KG1 (cell line): ENCODE results near the gene TMEM178A.
"Not testable (repeated sequence)": the region's sequence is repeated elsewhere in the genome, so short reads cannot be mapped to it uniquely, and the experiment has no call there.

Experiments
- DNase-seq: peaks from one replicate; lab custom pipeline; 2025; lab: John Stamatoyannopoulos, UW

TMEM178A gene

GRCh38 chr2:39715822-39716221 is 50.1 kb downstream of the TMEM178A start:
- no peak for DNase-seq

- DNase-seq: no peak
These were observed 51.4 kb downstream of the TMEM178A start for GRCh38 chr2:39717067-39717466.

- no peak for DNase-seq
These were observed 52.8 kb downstream of the TMEM178A start for GRCh38 chr2:39718483-39718882.

- DNase-seq: no peak
These were observed 53.6 kb downstream of the TMEM178A start for GRCh38 chr2:39719317-39719716.

GRCh38 chr2:39720970-39721369 is 55.3 kb downstream of the TMEM178A start:
- no peak for DNase-seq

GRCh38 chr2:39723497-39723896 is 57.8 kb downstream of the TMEM178A start:
- DNase-seq: no peak

GRCh38 chr2:39723946-39724827 is 58.5 kb downstream of the TMEM178A start:
- no peak for DNase-seq

GRCh38 chr2:39724828-39725144 is 59.1 kb downstream of the TMEM178A start:
- no peak for DNase-seq

- DNase-seq: no peak
These were observed 59.7 kb downstream of the TMEM178A start for GRCh38 chr2:39725401-39725800.

GRCh38 chr2:39728085-39728484 is 62.4 kb downstream of the TMEM178A start:
- not testable (repeated sequence) for DNase-seq

GRCh38 chr2:39728941-39729351 is 63.2 kb downstream of the TMEM178A start:
- DNase-seq: no peak

- DNase-seq: no peak
These were observed 64.6 kb downstream of the TMEM178A start for GRCh38 chr2:39730276-39730675.

- DNase-seq: no peak
These were observed 65.1 kb downstream of the TMEM178A start for GRCh38 chr2:39730685-39731302.

GRCh38 chr2:39731546-39731945 is 65.8 kb downstream of the TMEM178A start:
- DNase-seq: no peak

GRCh38 chr2:39732482-39732881 is 66.8 kb downstream of the TMEM178A start:
- no peak for DNase-seq

GRCh38 chr2:39733070-39733674 is 67.5 kb downstream of the TMEM178A start:
- DNase-seq: no peak

- DNase-seq: no peak
These were observed 68.7 kb downstream of the TMEM178A start for GRCh38 chr2:39734445-39734844.

- no peak for DNase-seq
These were observed 69.9 kb downstream of the TMEM178A start for GRCh38 chr2:39735648-39736047.

GRCh38 chr2:39736640-39737039 is 70.9 kb downstream of the TMEM178A start:
- no peak for DNase-seq

GRCh38 chr2:39737661-39738060 is 71.9 kb downstream of the TMEM178A start:
- no peak for DNase-seq

- DNase-seq: no peak
These were observed 73.2 kb downstream of the TMEM178A start for GRCh38 chr2:39738936-39739335.

- no peak for DNase-seq
These were observed 73.7 kb downstream of the TMEM178A start for GRCh38 chr2:39739386-39739785.

- DNase-seq: no peak
These were observed 76.2 kb downstream of the TMEM178A start for GRCh38 chr2:39741871-39742270.
